COLO829 (cell line): ENCODE data around the gene AKT1S1.
A peak's percentile ranks its signal among the peaks of the same experiment; 100 is the strongest.

ENCODE experiments used
- DNase-seq: peaks from one replicate; pipeline ENCODE4 v3.0.0; 2012; ENCODE audit warnings: low spot score

Gene AKT1S1

DNA sequence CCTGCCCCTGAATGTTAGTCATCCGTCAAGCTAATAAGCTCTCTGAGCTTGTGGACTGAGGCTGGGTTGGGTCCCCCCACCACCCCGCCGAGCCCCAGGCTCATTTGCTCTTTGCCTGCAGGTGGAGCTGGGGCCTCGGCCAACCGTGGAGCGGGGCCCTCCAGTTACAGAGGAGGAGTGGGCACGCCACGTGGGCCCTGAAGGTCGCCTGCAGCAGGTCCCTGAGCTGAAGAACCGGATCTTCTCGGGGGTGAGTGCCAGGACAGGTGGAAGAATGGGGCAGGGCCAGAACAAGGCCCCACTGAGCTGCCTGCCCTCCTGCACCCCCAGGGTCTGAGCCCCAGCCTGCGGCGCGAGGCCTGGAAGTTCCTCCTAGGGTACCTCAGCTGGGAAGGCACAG lies 5.5 kb upstream of the AKT1S1 start:
- no peak for DNase-seq

DNA sequence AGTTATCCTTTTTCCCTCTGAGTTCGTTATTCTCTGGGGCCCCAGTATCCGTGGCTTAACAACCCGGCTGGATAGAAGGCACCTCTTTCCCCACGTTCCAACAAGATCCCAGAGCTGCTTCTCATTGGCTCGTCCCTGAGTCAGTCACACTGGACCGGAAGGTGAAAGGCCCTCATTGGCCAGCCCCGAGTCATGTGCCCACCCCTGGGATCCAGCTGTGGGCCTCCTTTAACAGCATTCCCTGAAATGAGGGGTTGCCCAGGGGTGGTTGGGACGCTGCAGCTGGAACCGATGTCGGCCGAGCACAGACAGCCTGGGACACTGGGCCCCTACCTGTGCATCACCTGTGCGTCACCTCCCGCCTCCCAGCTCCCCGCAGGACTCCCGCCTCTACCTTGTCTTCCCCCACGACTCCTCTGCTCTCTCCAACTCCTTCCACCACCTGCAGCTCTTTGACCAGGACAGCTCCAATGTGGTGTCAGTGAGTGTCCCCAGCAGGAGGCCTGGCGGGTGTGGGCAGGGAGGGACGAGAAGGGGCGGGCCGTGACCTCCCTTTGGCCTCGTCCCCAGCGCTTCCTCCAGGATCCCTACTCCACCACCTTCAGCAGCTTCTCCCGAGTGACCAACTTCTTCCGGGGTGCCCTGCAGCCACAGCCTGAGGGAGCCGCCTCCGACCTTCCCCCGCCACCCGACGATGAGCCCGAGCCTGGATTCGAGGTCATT lies 4.7 kb upstream of the AKT1S1 start:
- no peak for DNase-seq

DNA sequence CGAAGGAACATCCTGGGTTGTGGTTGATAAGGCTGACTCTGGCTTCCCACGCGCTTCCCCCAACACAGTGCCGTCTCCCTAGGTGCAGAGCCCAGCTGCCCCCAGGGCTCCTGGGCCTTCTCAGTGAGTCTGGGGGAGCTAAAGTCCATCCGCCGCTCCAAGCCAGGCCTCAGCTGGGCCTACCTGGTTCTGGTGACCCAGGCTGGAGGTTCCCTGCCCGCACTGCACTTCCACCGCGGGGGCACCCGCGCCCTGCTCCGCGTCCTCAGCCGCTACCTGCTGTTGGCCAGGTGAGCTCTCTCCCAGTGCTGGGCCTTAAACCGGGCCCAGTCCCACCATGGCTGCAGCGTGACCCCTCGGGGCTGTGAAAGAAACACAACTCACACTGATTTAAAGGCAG lies 4.0 kb upstream of the AKT1S1 start:
- DNase-seq: no peak

DNA sequence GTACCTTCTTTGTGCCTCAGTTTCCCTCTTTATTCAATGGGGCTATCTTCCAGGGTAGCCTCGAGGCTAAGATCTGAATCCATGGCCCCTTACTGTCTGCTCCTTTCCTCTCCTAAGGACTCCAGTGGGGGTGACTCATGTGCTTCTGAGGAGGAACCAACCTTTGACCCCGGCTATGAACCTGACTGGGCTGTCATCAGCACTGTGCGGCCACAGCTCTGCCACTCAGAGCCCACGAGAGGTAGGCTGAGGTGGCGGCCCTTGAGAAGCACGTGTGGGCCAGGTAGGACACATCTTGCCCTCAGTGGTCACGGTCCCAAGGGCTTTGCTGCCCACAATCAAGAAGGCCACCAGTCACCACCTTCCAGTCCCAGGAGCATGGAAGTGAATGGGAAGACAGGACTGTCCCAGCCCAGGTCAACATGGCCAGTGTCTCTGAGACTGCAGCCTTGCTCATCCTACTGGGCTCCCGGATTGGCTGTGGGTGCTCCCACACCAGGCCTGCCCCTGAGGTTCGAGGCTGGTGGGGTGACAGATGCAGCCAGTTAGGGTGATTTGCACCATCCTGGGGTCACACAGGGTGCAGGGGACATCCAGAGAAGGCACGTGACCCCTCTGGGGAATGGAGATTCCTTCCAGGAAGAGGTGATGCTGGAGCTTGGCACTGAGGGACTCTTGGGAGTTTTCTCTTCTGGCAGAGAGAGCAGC lies 3.2 kb upstream of the AKT1S1 start:
- no peak for DNase-seq

DNA sequence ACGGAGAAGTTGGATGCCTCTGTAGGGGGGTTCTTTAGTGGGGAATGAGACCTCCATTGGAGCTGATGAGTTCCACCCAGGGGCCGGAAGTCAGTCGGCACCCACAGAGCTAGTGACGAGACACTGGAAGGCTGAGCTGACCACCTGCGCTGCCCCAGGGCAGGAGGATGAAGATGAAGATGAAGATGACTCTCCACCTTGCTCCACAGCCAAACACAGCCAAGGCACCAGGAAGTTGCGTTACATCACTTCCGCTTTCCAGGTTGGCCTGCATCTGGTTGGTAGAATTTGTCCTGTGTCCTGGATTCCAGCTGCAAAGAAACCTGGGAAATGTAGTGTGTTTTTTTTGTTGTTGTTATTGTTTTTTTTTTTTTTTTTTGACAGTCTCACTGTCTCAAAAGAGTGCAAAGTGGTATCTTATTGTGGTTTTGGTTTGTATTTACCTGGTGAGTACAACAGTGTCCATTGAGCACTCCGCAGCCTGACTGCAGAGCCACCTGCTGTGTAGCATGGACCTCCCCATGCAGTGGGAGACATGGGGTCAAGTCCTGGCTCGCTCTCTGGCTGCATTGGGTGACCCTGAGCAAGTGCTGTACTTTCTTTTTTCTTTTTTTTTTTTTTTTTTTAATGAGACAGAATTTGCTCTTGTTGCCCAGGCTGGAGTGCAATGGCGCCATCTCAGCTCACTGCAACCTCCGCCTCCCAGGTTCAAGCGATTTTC lies 2.2 kb upstream of the AKT1S1 start:
- no peak for DNase-seq

DNA sequence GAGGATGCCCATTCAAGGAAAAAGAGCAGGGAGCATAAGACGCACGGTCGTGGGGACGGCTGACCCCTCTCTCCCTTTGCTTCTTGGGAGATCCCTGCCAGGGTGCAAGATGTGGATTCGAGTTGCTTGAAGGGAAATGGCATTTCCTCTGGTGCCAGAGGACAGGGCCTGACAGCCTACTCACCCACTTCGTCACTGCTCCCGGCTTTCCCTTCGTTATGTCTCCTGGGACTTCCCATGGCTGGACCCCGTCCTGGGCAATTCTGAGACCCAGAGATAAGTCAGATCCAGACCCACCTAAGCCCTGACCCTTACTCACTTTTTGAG lies 1.6 kb upstream of the AKT1S1 start:
- no peak for DNase-seq

DNA sequence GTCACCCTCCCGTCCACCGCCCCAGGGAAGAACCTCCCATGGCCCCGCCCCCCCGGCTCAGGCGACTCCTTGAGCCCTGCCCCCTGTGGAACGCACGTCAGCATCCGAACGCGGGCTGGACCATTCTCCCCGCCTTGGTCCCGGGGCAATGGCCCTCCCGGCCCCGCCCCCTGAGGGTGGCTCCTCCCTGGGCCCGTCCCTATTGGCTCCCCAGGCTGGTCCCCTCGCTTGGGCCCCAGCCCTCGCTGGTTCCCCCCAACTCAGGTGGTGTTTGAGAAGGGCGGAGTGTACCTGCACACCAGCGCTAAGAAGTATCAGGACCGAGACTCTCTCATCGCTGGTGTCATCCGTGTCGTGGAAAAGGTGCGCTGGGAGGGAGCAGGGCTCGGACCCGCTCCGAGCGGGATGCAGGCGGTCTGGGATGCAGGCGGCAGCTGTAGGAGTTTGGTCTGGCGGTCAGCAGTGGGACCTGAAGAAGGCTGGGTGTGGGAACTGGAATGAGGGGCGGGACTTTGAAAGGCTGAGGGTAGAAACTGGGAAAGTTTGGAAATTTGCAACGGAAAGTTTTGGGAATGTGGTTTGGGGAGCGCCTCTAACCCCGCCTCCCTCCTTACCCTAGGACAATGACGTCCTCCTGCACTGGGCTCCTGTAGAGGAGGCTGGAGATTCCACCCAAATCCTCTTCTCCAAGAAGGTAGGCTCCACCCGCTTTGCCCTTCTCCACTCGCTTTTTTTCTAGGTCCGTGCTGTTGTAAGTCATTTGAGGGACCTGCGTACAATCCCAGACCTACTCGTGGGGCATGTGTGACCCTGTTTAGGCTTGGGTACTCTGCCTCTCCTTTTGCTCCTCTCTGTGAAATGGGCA lies 956 bp upstream of the AKT1S1 start:
- peak; percentile 97 for DNase-seq

DNA sequence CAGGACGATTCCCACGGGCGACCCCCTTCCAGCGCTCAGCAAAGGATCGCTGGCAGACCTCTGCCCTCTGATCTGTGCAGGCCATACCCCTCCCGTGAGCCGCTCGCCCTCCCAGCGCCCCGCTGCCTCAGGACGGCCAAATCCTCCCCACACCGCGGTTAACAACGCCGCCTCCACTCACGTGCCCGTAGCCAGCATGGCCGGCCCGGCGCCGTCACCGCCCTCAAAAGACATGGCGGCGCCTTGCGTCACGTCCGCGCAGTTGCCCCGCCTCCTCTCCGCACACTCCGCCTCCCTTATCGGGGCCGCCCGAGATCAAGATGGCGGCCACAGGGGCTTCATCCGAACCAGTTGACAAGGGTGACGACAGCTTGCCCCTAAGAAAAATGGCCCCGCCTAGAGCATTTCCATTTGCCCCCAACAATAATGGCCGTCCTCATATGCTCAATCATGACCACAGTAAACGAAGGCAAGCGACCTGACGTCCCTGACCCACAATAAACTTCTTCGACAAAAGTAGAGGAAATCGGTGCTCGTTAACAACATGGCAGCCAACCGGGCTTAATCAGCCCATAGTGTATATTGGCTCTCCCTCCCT lies 634 bp downstream of the AKT1S1 start:
- peak; percentile 89 for DNase-seq

DNA sequence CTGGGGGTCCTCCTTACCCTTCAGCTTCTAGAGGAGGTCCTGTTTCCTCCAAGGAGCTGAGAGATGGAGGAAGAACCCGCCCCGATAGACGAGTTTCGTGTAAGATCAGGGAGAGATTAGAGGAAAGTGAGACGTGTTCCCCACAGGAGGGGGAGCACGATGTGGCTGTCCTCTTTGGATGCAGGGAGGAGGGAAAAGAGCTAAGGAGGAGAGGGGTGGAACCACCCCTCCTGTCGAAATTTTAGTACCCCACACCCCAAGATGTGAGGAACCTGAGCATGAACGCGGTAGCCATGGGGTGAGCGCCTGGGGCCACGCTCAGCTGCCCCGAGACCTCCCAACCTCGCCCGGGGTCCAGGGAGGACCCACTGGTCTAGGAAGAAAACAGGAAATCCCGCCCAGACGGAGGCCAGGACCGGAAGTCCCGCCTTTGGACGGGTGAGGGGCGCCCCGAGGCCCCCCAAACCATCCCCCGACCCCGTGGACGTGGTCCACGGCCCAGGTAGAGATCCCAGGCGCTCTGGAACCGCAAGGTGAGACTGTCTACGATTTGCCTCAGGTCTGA lies 1.2 kb downstream of the AKT1S1 start:
- DNase-seq: no peak

DNA sequence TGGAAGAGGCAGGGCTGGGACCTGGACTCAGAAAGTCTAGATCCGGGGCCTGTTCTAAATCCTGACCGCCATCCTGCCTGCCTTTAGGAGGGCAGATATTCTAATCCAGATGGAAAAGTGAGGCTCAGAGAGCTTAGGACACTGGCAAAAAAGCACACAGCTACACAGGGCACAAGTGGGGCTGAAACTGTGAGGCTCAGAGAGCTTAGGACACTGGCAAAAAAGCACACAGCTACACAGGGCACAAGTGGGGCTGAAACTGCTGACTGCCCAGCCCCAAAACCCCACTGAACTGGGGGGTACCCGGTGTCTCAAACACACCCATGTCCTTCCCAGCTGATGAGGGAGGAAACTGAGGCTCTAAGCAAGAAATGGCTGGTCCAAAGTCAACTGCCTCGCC lies 2.0 kb downstream of the AKT1S1 start:
- no peak for DNase-seq

DNA sequence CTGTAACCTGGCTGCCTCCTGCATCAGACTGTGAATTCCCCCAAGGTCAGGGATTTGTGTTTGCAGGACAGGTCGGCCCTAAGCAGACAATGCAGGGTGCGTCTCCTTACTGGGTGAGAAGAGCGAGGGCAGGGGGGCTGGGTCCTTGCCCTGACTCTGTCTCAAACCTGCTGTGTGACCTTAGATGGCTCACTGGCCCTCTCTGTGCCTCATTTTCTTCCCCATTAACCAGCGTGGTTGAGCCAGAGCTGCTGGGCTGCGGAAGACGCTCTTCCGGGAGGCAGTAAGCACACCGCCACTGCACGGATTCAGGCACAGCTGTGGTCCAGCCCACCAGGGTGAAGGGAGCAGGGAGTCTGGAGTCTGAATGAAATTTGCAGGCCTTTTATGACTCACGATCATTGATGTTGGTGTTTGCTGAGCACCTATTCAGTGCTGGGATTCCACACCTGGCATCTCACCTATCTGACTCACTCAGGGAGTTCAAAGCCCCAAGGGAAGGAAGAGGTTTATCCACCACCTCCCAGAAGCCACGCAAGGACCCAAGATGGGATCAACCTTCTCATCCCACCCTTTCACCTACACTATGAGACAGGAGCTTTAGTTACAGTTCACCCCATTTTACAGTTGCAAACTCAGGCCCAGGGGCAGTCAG lies 2.5 kb downstream of the AKT1S1 start:
- no peak for DNase-seq

DNA sequence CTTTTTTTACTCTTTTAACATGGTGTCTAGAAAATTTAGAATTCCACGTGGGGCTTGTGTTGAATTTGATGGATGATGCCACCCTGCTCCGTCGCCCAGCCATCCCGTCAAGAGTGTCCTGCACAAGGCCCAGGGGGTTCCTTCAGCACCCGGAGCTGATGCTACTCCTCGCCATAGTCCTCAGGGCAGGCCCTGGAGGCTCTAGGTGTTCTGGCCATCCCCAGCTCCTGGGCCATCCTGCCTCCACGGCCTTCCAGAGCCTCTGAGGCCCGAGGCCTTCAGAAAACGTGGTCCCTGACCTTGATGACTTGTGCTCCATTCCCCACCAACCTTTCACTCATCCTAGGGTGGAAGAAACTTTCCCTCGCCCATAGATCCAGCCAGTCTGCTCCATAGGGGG lies 3.3 kb downstream of the AKT1S1 start:
- DNase-seq: no peak

DNA sequence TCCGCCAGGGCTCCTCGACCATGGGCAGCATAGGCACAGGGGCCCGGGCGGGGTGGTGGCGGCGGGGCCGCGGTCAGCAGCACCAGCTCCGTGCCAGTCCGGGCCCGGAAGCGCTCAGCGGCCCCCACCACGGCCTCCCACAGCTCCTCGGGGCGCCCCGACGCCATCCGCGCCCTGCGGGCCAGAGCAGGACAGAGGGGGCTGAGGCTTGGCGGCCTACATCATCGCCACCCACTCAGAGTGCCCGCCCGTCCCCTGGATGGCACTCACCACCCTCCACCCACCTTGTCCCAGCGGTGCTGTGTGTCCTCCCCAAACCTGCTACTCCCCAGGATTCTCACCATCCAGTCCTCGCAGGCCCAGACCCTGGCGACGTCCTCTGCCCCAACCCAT lies 4.0 kb downstream of the AKT1S1 start:
- no peak for DNase-seq

DNA sequence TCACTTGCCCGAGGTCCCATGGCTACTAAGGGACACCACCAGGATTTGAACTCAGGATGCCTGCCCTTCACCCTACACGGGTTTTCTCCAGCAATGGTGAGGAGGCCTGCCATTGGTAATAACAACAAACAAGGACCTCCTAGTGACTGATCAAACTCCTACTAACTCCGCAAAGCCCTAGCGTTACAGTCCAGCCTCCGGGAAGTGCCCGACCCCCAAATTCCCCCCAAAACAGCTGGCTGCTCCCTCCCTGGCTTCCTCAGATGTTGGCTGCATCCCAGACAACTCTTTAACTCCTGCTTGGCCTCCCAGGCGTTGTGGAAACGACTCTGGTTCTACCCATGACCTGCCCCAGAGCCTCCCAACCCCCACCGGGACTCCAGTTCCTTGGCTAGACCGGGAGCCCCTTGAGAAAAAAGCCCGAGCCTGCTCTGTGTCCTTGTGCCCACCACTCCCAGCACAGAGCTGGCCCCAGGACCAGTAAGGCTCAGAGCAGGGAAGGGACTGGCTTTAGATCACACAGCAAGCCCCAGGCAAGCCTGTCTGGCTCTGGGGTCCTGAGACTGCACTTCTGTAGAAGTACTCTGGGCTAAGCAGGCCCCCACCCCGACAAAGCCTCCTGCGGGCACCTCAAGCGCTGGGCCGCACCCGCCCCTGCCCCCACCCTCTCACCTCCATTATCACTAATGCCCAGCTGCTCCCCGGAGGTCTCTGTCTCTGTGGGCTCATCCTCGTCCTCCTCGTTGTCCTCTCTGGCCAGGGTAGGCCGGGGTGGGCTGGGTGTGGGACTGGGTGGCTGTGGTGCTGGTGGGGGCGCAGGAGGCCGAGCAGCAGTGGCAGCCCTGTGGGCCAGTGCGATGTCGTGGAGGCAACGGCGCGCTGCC lies 4.7 kb downstream of the AKT1S1 start:
- DNase-seq: no peak

DNA sequence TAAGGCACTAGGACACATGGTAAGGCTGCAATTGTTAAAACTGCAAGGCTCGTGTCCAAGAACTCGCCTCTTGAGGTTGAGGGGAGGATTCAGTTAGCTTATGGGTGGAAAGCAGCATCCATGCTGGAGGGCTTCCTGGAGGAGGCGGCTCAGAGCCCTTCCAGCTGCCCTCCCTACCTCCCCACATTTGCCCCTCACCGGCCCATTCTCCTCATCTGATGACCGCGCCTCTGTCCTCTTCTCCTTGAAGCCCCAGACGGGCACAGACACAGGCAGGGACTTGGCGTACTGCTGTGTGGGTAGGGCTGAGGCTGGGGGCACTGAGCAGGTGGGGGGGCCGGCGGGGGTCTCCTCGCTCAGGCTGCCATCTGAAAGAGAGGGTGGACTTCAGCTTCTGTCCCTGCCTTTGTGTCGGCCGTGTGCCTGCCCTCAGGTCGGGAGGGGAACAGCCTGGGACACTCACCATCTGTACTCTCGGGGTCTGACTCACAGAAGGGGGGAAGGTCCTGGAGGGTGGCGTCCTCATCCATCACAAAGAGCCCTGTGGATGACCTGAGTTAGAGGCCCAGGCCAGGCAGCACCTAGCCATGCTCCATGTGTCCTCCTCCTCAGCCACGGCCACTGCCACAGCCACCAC lies 5.7 kb downstream of the AKT1S1 start:
- DNase-seq: no peak

DNA sequence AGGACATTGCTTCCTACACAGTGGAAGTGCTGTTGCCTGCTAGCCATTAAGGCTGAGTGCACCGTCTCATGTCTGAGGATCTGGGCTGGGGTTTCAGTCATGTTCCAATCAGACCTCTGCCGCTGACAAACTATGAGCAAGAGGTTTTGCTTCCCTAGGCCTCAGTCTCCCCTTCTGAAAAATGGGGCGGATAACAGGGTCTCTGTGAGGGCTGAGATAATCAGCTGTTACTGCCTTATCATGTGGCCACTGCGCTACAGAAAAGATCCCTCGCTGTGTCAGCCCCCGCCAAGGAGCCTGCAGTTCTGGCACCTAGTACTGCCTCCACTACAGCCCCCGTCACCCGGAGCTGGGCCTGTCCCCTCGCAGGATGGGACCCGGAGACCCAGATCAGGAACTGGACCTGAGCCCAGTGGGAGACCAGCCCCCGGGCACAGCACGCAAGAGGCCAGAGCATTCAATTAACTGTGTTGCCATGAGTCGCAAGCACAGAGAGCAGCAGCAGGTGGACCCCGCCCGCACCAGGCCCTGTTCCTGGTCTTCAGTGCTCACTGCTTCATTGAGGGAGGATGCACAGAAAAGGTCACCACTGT lies 6.8 kb downstream of the AKT1S1 start:
- no peak for DNase-seq

DNA sequence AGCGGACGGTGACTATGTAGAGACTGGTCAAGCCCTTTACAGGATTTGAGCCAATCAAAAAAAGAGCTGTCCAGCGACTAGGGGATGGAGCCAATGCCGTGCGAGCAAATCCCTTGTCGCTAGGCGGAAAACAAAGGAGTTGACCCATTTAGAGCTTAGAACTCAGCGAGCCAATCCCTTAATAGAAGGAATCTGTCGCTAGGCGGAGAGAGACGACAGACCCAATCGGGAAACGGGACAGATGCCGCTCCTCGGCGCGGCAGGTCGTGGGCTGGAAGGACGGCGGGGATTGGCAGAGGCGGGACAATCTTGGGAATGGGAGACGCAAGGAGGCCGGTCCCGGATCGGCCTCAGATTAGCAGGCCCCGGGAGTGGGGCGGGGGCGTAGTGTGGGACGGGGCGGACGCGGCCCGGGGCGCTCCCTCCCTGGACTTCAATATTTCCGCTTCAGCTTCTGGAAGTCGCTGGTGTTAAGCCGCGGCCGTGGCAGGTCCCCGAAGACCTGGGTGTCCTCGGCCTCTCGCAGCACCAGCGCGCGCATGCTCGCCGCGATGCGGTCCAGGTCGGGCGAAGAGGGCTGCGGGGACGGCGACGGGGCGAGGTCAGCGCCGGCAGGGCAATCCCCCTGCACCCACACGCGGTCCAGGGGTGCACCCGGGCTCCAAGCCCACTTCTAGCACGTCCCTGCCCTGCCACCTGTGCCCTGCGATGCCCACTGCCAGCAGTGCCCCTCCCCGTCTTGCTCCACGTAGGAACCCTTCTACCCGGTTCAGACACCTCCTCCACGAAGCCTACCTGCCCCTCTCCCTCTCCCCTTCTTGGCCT lies 7.5 kb downstream of the AKT1S1 start:
- DNase-seq: peak; percentile 97

DNA sequence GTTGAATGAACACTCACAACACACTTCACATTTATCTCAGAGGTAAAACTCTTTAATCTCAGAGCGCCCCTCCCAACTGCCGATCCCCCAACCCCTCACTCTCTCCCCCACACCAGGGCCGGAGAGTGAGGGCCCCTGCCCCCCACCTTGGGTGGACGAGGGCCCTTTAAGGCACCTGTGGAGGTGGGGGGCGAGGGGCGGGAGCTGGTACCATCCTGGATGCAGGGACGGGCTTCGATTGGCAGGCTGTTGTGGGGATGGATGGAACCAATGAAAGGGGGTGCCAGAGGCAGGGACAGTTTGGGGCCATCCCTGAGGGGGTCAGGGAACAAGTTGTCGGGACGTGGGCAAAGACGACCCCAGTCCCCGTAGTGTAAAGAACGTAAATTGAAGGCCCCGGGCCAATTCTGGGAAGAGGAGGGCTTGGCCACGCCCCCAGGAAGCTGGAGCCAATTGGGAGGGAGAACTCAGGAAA lies 8.1 kb downstream of the AKT1S1 start:
- no peak for DNase-seq
